ENCODE results near the gene CCDC74B. TPM values are rescaled to one million over a fixed set of nuclear protein-coding genes. Genes with fewer than 3 reads are reported as not detected.

CCDC74B gene
- total RNA-seq, 2 donors from 2014 or later: 0.99 to 1.0 TPM

- Histone ChIP-seq H3K36me3 (replicated peaks in 1 of 2; ENCODE audit: insufficient read depth in 1 of 2, low read depth in 2 of 2) (no peaks in the 10 kb centered on the region), H3K4me3 (no peak overlapping the region), H3K9me3 (no peaks in the 10 kb centered on the region), H3K4me1 (peaks cover 15% of the 10 kb centered on the region), H3K27me3 (no peaks in the 10 kb centered on the region), H3K27ac (no peak overlapping the region)
- ATAC-seq: no peak
- no peak for DNase-seq
- TF ChIP-seq, protein P1, sequence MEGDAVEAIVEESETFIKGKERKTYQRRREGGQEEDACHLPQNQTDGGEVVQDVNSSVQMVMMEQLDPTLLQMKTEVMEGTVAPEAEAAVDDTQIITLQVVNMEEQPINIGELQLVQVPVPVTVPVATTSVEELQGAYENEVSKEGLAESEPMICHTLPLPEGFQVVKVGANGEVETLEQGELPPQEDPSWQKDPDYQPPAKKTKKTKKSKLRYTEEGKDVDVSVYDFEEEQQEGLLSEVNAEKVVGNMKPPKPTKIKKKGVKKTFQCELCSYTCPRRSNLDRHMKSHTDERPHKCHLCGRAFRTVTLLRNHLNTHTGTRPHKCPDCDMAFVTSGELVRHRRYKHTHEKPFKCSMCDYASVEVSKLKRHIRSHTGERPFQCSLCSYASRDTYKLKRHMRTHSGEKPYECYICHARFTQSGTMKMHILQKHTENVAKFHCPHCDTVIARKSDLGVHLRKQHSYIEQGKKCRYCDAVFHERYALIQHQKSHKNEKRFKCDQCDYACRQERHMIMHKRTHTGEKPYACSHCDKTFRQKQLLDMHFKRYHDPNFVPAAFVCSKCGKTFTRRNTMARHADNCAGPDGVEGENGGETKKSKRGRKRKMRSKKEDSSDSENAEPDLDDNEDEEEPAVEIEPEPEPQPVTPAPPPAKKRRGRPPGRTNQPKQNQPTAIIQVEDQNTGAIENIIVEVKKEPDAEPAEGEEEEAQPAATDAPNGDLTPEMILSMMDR (IDR thresholded peaks at IDR 0.05): no peak
- no peak for TF ChIP-seq POLR2A (IDR thresholded peaks at IDR 0.05)
- intact Hi-C loops (cut with DNase I): no loop called here
- WGBS, 2 donors: 75 to 94% methylated on average over 6 to 8 of the region's 8 CpGs
Observed at GRCh38 chr2:130187268-130187667, 42.4 kb upstream of the CCDC74B start.

- no peak overlapping the region for H3K4me3 ChIP-seq
- H3K36me3 ChIP-seq (replicated peaks in 1 of 2; ENCODE audit: insufficient read depth in 1 of 2, low read depth in 2 of 2): no peaks in the 10 kb centered on the region
- DNase-seq: no peak
- ATAC-seq: no peak
- H3K27ac ChIP-seq: no peak overlapping the region
- TF ChIP-seq, protein P1 (IDR thresholded peaks at IDR 0.05): no peak
- TF ChIP-seq POLR2A (IDR thresholded peaks at IDR 0.05): no peak
- 81 to 83% methylated on average over 5 of the region's 5 CpGs for WGBS, 2 donors
- no peaks in the 10 kb centered on the region for H3K9me3 ChIP-seq
- no peaks in the 10 kb centered on the region for H3K27me3 ChIP-seq
- peaks cover 15% of the 10 kb centered on the region for H3K4me1 ChIP-seq
- intact Hi-C loops (cut with DNase I): no loop called here
Observed at GRCh38 chr2:130186391-130186790, 41.5 kb upstream of the CCDC74B start.

DNA sequence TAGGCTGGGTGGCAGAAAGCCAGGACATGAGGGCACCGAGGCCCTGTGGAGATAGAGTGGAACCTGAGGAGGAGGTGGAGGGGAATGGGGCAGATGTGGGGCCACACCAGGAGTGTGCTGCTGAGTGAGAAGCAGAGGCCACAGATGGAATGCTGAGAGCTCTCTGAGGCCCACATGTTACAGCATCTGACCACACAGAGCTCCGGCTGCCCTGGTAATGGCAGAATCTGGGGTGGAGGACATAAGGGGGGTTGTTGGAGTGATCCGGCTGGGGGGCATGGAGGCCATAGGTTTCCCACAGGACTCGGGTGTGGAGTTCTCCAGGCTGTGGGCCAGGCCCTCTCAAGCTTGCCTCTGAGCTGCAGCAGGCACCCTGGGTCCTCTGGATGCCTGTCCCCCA, 41.0 kb upstream of the CCDC74B start:
- WGBS, 2 donors: 71 to 94% methylated on average over 3 to 4 of the region's 4 CpGs
- no peak overlapping the region for H3K4me3 ChIP-seq
- intact Hi-C loops (cut with DNase I): no loop called here
- no peaks in the 10 kb centered on the region for H3K27me3 ChIP-seq
- no peaks in the 10 kb centered on the region for H3K36me3 ChIP-seq (replicated peaks in 1 of 2; ENCODE audit: insufficient read depth in 1 of 2, low read depth in 2 of 2)
- ATAC-seq (no peak), DNase-seq (no peak)
- no peaks in the 10 kb centered on the region for H3K9me3 ChIP-seq
- peaks cover 15% of the 10 kb centered on the region for H3K4me1 ChIP-seq
- no peak overlapping the region for H3K27ac ChIP-seq
- TF ChIP-seq POLR2A (IDR thresholded peaks at IDR 0.05): no peak
- TF ChIP-seq, protein P1 (IDR thresholded peaks at IDR 0.05): no peak

- no peak for ATAC-seq
- intact Hi-C loops (cut with DNase I): no loop called here
- Histone ChIP-seq H3K9me3 (no peaks in the 10 kb centered on the region), H3K27ac (no peak overlapping the region), H3K4me3 (no peak overlapping the region), H3K36me3 (replicated peaks in 1 of 2; ENCODE audit: insufficient read depth in 1 of 2, low read depth in 2 of 2) (no peaks in the 10 kb centered on the region), H3K4me1 (peaks cover 18% of the 10 kb centered on the region), H3K27me3 (no peaks in the 10 kb centered on the region)
- TF ChIP-seq POLR2A (IDR thresholded peaks at IDR 0.05): no peak
- TF ChIP-seq, protein P1 (IDR thresholded peaks at IDR 0.05): no peak
- WGBS, 2 donors: 69 to 78% methylated on average over 5 to 10 of the region's 10 CpGs
- no peak for DNase-seq
Observed at GRCh38 chr2:130185436-130185835, 40.5 kb upstream of the CCDC74B start.
